Islet precursor cell (in vitro differentiated cells): ENCODE results near the gene CBX8.
A peak's percentile ranks its signal among the peaks of the same experiment; 100 is the strongest.

Experiments
- DNase-seq: peaks from one replicate; pipeline ENCODE4 v3.0.0-alpha.2; 2018

Gene CBX8

GRCh38 chr17:79819085-79819484, 22.2 kb upstream of the CBX8 start:
- no peak for DNase-seq

DNA sequence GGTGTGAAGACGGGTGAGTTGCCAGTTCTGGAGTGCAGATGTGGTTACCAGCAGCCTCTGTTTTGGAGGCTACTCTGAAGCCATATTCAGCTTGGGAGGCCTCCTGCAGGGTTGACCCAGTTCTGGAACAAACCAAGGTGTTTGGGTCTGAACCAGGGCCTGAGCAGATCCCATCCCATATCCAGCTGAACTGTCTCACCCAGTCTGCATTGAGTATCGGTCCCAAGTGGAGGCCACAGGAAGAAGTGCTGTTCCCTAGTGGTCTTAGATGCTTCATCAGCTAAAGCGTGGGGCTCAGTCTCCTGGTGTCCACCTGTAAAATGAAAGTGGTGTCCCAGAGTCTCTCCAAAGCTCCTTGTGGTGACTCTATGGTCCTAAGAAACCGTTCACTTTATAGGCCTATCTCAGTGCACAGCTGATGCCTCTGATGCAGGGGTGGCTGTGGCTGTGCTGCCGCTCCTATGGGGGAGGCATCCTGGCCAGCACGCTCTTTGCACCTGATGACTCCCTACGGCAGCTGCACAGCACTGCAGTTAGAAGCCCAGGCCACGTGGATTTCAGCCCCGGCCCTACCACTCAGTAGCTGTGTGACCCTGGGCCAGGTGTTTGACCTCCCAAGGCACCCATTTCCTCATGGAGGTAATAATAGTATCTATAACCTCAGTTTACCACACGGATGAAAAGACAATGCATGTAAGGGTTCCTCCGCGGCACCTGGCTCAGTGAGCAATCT, 21.3 kb upstream of the CBX8 start:
- DNase-seq, result no peak

DNA sequence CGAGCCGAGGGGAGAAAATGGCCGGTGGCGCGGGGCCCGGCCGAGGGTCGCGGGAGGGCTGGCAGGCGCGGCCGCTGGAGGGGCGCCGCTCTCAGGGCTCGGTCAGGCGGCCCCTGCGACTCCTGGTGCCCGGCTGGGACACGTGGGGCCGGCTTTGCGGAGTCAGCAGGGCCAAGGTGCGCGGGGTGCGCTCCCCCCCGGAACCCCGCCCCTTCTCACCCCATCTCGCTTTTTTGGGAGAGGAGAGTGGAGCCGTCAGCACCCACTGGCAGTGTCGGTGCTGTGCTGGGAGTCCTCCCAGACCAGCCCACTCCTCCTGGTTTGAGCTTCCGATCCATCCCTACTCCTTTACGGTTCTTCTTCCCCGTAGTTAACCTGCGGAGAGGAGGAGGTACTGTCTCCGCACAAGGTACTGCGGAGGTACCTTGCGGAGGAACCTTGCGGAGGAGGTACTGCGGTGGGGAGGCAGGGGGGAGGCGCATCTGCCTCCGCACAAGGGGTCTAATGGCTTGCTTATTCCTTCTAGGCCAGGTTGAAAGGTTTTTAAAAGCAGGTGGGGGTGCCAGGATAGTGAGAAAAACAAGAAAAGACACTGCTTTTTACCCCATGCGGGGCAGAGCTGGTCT, 19.1 kb upstream of the CBX8 start:
- DNase-seq, result peak; percentile 48

GRCh38 chr17:79814974-79815835, 18.3 kb upstream of the CBX8 start:
- DNase-seq, result peak; percentile 81

DNA sequence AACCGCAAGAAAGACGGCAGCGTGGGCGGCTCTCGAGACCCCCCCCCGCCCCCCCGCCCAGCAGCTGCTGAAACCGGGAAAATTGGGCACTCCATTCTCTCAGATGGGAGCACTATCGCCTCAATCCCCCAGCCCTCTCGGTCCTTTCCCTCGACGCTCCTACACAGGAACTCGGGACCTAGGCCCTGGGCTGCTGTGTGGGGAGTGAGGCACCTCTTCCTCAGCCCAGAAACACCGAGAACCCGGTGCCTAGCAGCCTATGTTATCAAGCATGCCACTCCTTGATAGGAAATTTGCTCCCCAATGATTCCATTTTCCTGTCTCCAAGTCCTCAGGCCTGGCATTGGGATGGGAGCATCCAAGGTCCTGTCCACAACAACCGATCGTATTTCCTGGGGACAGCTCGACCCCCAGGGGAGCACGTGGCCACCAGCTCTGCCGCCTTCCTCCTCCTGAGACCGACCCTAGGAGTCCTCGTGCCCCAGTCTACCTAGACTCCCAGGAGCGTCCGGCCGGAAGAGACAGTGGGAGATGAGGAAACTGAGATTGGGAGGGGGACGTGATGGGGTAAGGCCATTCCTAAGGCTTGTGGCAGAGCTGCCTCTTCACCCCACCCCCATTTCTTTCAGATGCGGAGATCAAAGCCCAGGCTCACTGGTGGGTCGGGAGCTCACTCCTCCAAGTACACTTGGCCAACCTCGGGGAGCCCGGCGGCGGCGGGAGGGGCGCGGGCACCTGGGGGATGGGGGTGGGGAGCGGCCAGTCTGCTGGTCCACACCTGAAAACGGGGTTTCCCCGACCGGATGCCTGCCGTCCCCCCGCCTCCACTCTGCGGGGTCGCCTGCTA, 17.5 kb upstream of the CBX8 start:
- peak; percentile 54 for DNase-seq

DNA sequence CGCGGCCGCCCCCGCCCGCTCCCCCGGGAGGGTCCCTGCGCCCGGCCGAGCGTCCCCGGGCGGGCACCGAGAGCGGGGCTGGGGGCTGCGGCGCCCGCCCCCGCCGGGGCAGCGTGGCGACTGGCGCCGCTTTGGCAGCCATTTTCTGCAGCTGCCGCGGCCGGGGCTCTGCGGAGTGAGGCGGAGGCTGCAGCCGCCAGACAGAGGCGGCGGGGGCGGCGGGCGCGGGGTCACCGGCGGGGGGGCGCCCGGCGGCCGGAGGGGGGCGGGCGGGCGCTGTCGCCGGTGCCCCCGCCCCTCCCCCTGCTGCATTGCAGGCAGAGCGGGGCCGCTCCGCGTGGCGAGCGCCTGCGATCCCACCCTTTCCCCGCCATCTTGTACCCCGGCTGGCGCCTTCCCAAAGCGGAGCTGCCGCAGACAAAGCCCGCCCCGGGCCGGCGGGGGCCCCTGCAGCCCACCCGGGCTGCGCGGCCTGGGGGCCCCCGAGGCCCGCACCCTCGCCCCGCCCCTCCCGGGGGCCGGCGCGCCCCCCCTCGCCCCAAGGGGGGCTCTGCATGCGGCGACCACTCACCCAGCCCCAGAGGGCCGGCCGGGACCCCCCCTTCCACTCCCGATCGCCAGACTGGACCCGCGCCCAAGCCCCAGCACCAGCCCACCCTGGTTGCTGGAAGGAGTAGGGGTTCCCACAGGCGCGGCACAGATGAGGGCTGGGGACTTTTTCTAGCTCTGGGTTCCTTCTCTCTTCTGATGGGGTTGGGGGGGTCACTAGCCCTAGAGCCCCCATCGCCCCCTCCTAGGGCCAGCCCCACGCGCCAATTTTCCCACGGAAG, 16.6 kb upstream of the CBX8 start:
- DNase-seq, result peak; percentile 63

GRCh38 chr17:79812353-79813258, 15.7 kb upstream of the CBX8 start:
- peak; percentile 57 for DNase-seq

DNA sequence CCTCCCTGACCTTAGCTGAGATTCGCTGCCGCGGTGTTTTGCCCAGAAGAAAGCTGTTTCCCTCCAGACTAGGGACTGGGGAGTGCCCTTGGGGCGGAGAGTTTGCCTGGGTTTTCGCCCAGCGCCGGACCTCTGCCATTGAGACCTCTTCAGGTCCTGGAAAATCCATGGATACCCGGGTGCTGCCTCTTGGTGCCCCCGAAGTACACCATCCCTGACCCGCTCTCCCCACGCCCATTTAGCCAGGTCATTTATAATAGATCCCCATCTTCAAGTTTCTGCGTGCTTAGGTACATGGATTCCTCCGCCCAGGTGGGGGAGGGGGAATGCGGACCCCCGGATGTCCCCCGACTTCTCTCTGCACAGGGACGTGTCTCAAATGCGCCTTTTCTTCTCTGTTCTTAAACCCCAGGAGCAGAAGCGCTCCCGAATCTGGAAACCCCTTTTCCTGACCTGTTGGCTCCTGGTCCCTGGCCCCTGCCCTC, 15.0 kb upstream of the CBX8 start:
- DNase-seq, result peak; percentile 54

- DNase-seq, result peak; percentile 82
Measured at GRCh38 chr17:79811011-79811867, 14.4 kb upstream of the CBX8 start.

GRCh38 chr17:79810130-79811010, 13.5 kb upstream of the CBX8 start:
- peak; percentile 97 for DNase-seq

- DNase-seq, result peak; percentile 68
Measured at GRCh38 chr17:79809530-79810129, 12.8 kb upstream of the CBX8 start.

DNA sequence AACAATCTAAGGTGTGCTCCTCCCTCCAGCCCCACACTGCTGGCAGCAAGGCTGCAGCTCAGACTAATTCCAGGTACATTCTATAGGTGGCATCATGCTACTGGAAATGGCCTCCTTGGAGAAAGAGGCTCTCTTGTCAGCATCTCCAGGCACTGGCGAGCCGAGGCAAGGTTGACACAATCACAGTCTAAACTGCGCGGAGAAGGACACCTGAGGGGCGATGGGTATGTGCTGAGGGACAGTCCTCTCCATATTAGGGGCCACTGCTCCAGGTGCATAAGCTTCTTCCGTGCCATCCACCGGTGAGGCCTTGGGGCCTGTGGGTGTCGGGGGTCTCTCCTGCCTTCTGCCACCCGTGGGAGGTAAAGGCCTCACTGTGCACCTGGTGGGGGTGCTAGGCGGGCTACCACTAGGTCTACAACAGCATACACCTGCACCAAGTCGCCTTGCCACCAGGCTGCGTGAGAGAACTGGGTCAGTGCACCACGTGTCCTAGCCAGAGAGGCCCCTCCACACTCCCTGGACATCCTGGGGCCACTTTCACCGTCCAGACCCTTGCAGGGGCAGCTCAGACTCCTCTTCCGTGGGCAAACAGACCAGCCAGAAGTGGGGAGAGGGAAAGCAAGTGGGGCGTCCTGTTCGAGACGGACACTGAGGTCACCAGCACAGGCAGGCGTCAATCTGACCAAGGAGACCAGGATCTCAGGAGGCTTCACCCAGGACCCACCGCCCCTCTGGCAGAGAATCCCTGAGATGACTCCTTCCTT, 12.1 kb upstream of the CBX8 start:
- peak; percentile 85 for DNase-seq

DNA sequence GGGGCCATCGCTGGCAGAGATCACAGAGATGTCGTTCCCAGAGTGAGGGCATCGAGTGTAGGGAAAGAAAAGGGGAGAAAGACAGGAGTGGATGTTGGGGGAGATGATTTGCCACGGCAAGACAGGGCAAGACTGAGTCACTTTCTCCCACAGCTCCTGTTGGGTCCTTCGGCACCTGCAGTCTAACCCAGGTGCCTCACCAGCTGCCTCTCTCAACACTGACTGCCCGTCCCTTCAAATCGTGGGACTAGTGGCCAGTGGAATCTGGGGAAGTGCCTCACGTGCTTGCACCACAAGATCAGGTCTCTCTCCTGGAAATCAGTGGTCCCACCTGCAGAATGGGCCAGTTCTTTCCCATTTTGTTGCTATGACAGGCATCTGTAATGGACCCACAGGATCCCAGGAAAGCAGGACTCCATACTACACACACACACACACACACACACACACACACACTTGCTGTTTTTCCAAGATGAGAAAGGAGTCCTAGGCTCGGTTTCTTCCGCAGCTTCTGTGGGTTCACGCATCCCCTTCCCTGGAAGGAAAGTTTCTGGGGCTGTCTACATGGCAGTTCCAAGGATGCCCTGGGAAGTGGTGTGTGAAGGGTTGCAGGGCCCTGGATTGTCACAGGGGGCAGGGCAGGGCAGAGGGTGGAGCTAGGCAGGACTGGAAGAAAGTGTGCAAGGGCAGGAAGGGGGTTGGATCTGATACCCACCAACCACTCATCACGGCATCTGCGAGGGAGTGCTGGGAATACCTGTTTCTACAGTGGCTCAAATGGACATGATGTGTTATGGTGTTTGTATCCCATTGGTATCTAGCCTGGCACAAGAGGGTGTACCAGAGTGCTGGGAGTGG, 10.2 kb upstream of the CBX8 start:
- DNase-seq, result peak; percentile 60

- no peak for DNase-seq
Measured at GRCh38 chr17:79806446-79806760, 9.5 kb upstream of the CBX8 start.

DNA sequence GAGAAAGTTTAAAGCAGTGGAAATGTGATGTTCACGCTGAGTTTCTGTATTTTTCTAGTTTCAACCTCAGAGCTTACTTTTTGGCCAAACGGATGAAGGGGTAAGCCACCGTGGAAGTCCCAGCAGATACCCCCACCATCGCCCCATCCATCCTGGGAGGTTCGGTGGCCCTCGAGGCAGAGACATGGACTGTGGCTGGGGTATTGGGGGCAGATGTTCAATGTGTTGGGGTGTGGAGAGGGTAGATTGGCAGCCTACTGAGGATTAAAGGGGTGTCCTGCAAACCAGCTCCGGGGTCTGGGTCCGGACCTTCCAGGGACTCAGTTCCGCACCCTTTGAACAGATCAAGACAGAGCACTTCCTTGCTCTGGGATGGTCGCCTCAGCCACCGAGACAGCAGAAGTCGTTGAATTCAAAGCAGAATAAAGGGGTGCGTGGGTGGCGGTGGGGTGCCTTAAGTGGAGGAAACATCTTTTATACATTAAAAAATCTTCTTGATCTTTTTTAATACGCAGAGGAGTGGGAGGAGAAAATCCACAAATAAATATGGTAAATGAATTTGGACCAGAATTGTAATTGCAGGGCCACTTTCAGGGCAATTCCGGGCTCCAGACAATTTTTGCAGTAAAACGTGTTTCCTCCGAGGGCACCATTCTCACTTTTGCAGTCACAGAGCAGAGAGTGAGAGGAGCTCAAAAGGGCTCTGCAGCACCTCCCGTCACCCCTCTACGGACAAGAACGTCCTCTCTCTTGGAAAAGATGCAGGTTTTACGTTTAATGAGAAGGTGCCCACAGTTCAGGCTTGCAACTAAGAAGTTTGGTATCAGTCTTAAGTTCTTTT, 8.2 kb upstream of the CBX8 start:
- no peak for DNase-seq
